ENCODE data around the gene POU3F1.

POU3F1 gene

GRCh38 chr1:38003261-38004250 is 43.0 kb downstream of the POU3F1 start:
- FAIRE-seq: no peak

DNA sequence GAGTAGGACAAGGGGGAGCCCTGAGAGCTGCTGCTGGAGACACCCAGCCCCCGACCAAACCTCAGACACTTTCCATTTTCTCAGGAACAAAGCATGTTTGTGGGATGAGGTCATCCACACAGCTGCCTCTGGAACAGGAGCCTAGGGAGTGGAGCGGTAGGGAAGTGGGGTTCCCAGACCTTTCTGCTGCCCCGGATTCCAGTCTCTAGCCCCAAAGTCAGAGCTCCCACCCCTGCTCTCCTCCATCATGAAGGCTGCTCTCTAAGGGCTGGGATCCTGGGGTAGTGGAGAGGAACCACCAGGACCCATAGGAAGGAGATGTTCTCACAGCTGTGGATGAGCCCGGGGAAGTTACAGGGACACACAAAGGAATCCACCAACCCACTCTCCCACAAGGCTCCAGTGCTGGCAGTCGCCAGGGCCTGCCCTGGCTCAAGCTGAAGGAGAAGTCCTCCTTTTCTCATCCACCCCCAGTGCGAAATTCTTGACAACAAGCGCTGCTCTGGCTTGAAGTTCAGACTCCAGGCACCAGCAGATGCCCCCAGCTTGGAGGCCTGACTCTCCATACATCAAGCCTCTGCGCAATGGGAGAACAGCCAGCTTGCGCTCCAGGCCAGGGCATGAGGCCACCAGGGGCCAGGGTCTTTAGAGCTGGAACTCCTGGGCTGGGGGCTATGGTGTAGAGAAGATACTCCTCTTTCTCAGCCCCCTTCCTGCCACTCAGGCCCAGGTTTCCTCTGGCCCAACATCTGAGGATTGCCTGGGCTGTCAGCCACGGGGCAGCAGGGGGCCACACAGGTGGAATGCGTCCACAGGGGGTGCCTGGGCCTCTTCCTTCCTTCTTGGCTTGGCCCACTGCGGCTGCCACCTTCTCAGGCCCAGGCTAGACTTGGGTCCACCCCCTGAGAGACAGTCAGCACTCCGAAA is 45.8 kb downstream of the POU3F1 start:
- FAIRE-seq: no peak

DNA sequence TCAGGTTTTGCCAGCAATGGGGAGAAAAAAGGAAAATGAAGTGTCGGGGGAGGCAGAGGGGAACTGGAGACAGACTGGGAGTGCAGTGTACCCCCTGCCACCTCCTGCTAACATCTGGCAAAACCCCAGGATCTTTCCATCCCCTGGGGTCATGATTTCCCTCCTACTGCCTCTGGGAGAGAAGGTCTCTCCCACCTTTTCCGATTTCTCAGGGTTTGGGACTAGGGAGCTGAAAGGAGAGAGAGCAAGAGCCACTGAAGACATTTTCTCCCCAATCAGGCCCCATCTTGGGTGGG is 46.4 kb downstream of the POU3F1 start:
- FAIRE-seq: no peak

DNA sequence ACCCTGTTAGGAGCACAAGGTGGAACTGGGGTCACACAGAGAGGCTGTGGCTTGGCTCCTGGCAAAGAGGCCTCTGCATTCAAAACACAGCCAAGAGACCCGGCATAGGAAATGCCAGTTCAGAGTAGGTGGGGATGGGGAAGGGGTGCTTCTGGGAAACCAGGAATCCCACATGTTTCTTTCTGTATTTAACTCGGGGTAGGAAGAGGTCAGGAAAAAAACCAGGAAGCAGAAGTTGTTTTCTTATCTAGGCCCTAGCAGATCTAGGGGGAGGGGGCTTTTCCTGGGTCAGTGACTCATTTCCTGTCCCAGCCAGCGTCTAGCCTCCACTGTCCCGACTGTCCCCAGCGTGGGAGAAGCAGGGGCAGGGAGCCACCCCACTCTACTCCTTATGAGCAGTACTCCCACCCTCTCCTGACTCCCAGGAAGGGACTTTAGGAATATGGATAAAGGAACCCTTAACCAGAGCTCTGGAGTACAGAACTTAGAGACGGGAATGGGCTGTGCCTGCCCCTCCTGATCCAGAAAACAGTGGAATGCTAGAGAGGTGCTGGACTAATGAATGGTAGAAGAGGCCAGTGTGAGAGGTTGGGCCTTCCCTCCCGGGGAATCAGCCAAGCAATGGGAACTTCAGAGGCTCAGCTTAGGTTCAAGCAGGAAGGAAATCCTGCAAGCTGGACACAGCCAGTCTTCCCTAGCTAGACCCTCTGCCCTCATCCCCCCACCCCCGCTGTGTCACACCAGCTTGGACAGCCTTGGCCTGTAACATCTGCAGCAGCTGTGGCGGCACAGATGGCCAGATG is 47.0 kb downstream of the POU3F1 start:
- no peak for FAIRE-seq

- no peak for FAIRE-seq
Observed at GRCh38 chr1:37998913-37999429, 47.6 kb downstream of the POU3F1 start.

DNA sequence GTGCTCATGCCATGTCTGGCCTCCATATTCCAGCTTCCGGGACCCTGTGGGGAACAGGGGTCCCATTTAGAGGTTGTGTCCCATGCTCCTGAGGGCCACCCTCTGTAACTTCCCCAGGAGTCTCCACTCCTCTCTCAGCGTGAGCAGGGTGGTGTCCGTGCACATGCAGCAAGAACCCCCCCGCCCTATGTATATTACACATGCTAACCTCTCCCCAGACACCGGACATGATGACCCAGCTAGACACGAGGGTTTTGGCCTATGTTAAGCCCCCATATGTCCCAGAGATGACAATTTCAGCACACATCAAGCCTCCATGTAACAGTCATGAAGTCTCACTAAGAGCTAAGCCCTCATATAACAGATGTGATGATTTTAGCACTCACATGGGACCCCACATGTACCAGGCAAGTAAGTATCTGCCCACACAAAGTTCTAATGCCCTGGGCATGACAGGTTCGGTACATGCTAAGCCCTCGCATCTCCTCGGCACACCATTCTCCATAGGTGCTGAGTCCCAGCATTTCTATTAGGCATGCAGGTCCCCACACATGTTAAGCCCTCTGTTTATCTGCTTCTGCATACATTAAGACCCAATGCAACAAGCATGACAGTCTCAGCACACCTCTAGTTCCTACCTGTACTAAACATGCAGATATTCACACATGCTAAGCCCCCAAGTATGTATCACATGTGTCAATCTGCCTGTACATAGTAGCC is 48.3 kb downstream of the POU3F1 start:
- FAIRE-seq: no peak

GRCh38 chr1:37997256-37998088 is 49.1 kb downstream of the POU3F1 start:
- no peak for FAIRE-seq

DNA sequence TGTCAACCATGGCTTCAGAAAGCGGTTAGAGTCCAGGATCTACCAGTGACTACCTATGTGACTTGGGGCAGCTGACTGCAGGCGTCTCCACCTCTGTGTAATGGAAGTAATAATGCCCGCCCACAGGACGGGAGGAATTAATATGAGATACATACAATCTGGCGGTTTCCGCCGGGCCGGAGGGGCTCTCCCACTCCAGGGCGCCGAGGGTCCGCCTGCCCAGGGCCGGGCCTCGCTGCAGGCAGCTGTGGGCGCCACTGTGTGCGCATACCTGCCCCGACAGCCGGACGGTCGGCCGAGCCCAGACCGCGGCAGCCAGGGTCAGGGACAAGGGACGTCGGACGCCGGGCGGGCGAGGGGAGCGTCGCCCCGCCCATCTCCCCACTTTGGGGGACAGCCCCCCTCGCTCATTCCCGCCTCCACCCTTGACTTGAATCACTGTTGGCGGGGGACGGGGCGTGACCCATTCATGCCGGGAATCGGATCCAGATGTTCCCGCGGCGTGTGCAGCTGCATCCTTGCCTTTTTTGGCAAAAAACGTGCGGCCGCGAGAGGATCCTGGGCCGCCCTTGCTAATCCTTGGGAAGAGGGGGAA is 50.7 kb downstream of the POU3F1 start:
- FAIRE-seq: no peak

DNA sequence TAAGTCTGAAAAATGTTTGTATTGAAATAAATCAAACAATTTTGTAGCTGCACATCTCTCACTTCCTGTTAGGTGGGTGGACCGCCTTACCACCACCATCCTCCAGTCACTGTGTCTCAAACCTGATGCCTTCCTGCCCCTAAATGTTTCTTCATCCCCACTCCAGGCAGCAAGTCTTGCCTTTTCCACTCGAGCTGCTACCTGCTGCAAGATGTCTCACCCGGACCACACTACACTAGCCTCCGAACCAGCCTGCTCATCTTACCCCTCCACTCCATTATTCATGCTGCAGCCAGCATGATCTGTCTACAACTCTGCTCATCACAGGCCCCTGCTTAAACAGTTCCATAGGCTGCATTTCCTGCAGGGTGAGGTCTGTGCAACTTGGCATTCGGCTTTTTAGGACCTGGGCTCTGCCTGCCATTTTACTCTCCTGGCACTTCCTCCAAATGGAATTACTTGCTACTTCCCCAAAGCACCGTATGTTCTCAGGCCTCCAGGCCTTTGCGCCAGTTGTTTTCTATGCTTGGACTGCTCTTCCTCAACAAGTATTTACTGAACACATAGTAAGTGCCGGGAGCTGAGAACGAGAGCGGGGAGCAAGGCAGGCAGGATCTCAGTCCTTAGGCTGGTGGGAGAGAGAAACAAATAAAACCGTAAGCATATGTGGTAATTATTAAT is 51.6 kb downstream of the POU3F1 start:
- FAIRE-seq: no peak

All from TTC549 (cell line).